Lower lobe of right lung (tissue), 2 donors: ENCODE measurements around the gene CD4. TPM values are rescaled to one million over a fixed set of nuclear protein-coding genes. Genes with fewer than 3 reads are reported as not detected.
A peak's percentile ranks its signal among the peaks of the same experiment; 100 is the strongest.
"Not testable (repeated sequence)": the region's sequence is repeated elsewhere in the genome, so short reads cannot be mapped to it uniquely, and the experiment has no call there.

Source experiments
- ATAC-seq, 2 donors: fragments of 200-7000 bp; cut with Tn5 transposase; one replicate each; pipeline ENCODE4 v1.9.1; 2020 to 2022; ENCODE audit warnings: mild to moderate bottlenecking in 2 of 2, moderate library complexity in 2 of 2
- DNase-seq: peaks from one replicate; pipeline ENCODE4 v3.0.0-alpha.2; 2020
- H3K27ac ChIP-seq: fragments of 200-600 bp; one replicate; pipeline ENCODE4 v1.8.0; 2022
- H3K27me3 ChIP-seq: fragments of 200-600 bp; one replicate; pipeline ENCODE4 v1.8.0; 2022; ENCODE audit warnings: low read depth
- H3K36me3 ChIP-seq: fragments of 200-600 bp; one replicate; pipeline ENCODE4 v1.8.0; 2022; ENCODE audit warnings: mild to moderate bottlenecking
- H3K4me1 ChIP-seq: fragments of 200-600 bp; one replicate; pipeline ENCODE4 v1.8.0; 2022
- H3K4me3 ChIP-seq: fragments of 200-600 bp; one replicate; pipeline ENCODE4 v1.8.0; 2022; ENCODE audit warnings: mild to moderate bottlenecking
- H3K9me3 ChIP-seq: fragments of 200-600 bp; one replicate; pipeline ENCODE4 v1.8.0; 2022
- intact Hi-C: fragments of 100-400 bp; cut with DNase I; formaldehyde crosslinking; loops from one replicate; pipeline ENCODE4 v1.11.0; 2022
- total RNA-seq: library from RNA; stranded (reverse); fragmentation: NEBNext Ultra II Directional; extraction: Animal tissue kit (Norgen Biotek cat#: 25700); gene quantifications from one replicate; pipeline ENCODE4 v1.2.1, GENCODE V29; 2021
- TF ChIP-seq, protein P1 (sequence below): fragments of 200-600 bp; IDR thresholded peaks from one replicate; pipeline ENCODE4 v1.8.0; 2022; ENCODE audit warnings: antibody characterized with exemption, mild to moderate bottlenecking
- donor health status: DM: no; HTN: yes; CAD: no; lungs with severe emphysema.

CD4 gene
- total RNA-seq, 1 donor from 2014 or later = 80.3 TPM

DNA sequence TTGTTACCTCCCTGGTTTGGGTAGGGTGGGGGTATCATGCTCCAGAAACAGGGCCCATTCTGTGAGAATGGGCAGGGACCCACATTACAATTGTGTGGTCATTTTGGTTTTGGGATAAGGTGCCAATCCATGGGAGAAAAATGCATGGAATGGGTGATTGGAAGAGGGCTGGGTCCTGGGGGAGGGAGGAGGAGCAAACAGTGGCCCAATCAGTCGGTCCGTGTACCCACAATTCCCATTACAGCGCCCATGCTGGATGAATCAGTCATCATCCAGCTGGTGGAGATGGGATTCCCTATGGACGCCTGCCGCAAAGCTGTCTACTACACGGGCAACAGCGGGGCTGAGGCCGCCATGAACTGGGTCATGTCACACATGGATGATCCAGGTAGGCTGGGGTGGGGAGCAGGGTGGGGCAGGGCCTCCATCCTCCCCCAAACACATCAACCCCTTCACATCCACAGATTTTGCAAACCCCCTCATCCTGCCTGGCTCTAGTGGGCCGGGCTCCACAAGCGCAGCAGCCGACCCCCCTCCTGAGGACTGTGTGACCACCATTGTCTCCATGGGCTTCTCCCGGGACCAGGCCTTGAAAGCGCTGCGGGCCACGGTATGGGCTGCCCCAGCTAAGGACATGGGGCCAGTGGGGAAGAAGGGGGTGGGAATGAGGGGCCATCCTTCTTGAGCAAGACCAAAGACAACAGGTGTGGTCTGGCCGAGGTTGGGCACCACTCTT lies 74.4 kb downstream of the CD4 start:
- Histone ChIP-seq H3K27ac (no peak overlapping the region), H3K9me3 (no peaks in the 10 kb centered on the region), H3K4me3 (no peak overlapping the region), H3K36me3 (peaks cover 73% of the 10 kb centered on the region), H3K27me3 (no peaks in the 10 kb centered on the region), H3K4me1 (peaks cover 11% of the 10 kb centered on the region)
- intact Hi-C loops = no loop called here
- ATAC-seq (no peak), DNase-seq (no peak)
- TF ChIP-seq, protein P1, sequence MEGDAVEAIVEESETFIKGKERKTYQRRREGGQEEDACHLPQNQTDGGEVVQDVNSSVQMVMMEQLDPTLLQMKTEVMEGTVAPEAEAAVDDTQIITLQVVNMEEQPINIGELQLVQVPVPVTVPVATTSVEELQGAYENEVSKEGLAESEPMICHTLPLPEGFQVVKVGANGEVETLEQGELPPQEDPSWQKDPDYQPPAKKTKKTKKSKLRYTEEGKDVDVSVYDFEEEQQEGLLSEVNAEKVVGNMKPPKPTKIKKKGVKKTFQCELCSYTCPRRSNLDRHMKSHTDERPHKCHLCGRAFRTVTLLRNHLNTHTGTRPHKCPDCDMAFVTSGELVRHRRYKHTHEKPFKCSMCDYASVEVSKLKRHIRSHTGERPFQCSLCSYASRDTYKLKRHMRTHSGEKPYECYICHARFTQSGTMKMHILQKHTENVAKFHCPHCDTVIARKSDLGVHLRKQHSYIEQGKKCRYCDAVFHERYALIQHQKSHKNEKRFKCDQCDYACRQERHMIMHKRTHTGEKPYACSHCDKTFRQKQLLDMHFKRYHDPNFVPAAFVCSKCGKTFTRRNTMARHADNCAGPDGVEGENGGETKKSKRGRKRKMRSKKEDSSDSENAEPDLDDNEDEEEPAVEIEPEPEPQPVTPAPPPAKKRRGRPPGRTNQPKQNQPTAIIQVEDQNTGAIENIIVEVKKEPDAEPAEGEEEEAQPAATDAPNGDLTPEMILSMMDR = no peak

DNA sequence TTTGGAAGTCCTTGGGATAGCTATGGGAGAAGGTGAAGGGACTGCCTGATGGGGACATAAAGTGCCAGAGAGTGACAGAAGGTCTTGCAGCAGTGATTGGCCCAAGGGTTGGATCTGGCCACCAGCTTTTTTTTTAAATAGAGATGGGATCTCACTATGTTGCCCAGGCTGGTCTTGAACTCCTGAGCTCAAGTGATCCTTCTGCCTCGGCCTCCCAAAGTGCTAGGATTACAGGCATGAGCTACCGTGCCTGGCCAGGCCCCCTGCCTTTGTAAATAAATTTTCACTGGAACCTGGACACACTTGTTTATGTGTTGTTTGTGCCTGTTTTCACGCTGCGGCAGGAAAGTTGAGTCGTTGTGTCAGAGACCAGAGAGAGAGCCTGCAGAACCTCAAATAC lies 76.0 kb downstream of the CD4 start:
- H3K4me1 ChIP-seq = peaks cover 27% of the 10 kb centered on the region
- H3K9me3 ChIP-seq, H3K27me3 ChIP-seq, DNase-seq, ATAC-seq, intact Hi-C loops, H3K4me3 ChIP-seq, H3K27ac ChIP-seq: not testable (repeated sequence)
- H3K36me3 ChIP-seq = peaks cover 72% of the 10 kb centered on the region

DNA sequence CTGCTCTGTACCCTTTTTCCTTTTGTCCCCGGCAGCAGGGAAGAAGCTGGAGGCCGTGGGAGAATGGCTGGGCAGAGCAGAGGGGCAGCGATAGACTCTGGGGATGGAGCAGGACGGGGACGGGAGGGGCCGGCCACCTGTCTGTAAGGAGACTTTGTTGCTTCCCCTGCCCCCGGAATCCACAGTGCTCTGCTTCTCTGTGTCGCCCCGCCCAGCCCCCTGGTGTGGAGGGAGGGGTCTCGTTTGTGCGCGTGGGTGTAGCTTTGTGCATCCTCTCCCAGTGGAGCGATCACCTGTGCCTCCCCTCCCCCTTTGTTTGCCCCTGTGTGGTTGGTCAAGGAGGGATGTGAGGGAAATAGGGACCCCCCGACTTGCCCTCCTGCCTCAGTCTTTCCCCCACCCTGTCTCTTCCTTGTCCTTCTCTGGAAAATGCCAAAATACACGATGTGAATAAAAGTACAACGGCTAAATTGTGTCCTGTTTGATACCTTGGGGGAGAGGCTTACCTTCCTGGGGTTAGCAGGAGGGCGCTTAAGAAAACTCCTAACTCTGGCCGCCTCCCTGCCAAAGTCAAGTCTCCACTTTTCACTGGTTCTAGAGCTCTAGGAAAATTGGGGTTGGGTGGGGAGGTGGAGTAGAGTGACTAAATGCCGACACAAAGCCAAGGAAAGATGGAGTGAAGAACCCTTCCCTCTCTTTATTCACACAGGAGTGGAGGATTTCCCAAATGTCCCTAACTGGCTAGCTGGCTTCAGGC lies 77.0 kb downstream of the CD4 start:
- H3K27me3 ChIP-seq = no peaks in the 10 kb centered on the region
- no peak for DNase-seq
- intact Hi-C loops = no loop called here
- H3K9me3 ChIP-seq = no peaks in the 10 kb centered on the region
- peaks cover 37% of the 10 kb centered on the region for H3K4me1 ChIP-seq
- H3K27ac ChIP-seq = peak overlapping the region; percentile 98
- TF ChIP-seq, protein P1 = no peak
- peak overlapping the region; percentile 98 for H3K4me3 ChIP-seq
- peaks cover 72% of the 10 kb centered on the region for H3K36me3 ChIP-seq
- ATAC-seq = no peak

DNA sequence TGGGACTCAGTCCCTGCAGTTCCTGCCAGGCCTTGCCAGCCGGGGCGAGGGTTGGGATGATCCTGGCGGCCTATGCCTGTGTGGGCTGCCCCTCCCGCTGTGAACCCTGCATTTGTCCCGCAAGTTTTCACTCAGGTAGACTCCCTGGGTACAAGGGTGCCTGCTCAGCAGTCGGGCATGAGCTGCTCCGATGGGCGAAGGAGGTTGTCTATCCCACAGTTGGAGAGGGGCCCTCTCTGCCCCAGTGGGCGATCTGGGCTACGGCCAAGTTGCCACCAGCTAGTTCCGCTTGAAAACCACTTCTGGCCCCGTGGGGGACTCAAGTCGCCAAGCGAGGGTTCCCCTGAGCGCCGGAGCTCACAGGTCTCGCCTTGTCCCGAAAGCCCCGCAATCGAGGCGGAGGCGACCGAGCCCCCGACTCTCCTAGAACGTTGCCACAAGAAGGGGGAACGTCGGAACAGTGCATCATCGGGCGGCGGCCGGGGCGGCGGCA lies 77.6 kb downstream of the CD4 start:
- H3K27me3 ChIP-seq = no peaks in the 10 kb centered on the region
- TF ChIP-seq, protein P1 = no peak
- peak overlapping the region; percentile 98 for H3K4me3 ChIP-seq
- H3K9me3 ChIP-seq = no peaks in the 10 kb centered on the region
- H3K27ac ChIP-seq = peak overlapping the region; percentile 98
- peaks cover 70% of the 10 kb centered on the region for H3K36me3 ChIP-seq
- intact Hi-C loops = no loop called here
- DNase-seq (peak; percentile 91), ATAC-seq (peak; percentile 13 to 30)
- peaks cover 43% of the 10 kb centered on the region for H3K4me1 ChIP-seq

DNA sequence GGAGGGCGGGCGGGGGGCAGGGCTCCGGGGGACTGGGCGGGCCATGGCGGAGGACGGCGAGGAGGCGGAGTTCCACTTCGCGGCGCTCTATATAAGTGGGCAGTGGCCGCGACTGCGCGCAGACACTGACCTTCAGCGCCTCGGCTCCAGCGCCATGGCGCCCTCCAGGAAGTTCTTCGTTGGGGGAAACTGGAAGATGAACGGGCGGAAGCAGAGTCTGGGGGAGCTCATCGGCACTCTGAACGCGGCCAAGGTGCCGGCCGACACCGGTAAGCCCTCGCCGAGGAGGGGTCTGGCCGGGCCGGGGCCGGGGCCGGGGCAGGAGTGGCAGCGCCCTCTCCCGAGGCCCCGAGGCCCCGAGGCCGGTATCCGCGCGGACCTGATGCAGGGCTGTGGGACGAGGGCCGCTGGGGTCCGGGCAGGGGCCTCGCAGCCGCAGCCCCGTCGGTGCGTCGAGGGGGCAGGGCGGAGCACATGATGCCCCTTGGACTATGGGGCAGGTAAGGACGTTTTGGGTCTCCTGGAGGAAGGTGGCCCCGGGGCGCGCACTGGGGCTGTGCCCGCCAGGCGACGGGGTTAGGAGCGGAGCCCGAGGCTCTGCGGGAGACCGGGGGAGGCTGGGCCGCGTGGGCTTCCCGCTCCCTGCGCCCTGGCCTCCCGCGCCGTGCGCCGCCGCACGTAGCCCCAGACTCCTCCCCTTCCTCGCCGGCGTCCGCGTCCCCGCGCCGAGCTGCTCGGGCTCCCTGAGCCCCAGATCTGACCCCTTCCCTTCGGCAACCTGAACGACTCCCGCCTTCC lies 78.3 kb downstream of the CD4 start, which contains the start of gene TPI1:
Gene TPI1, plus strand, starts transcription at position 119 of the 798 bp plus-strand sequence. Its CDS starts 36 bp downstream, at position 155.
- H3K4me1 ChIP-seq = peaks cover 47% of the 10 kb centered on the region
- no peaks in the 10 kb centered on the region for H3K27me3 ChIP-seq
- intact Hi-C loops = no loop called here
- TF ChIP-seq, protein P1 = peak; percentile 7
- peak within 1 kb of the TSS; percentile 98 for H3K27ac ChIP-seq
- H3K36me3 ChIP-seq = peaks cover 63% of the 10 kb centered on the region
- peak within 1 kb of the TSS; percentile 98 for H3K4me3 ChIP-seq
- H3K9me3 ChIP-seq = no peaks in the 10 kb centered on the region
- peak; percentile 91 to 92 for ATAC-seq
- DNase-seq = peak; percentile 76
